GM21528 (cell line): ENCODE results near the gene HGFAC.
"Not testable (repeated sequence)": the region's sequence is repeated elsewhere in the genome, so short reads cannot be mapped to it uniquely, and the experiment has no call there.

Experiments used
- ATAC-seq: cut with Tn5 transposase; IDR thresholded peaks from one replicate; pipeline ENCODE4 v1.9.1; 2021; ENCODE audit warnings: mild to moderate bottlenecking, moderate library complexity; ENCODE audit not compliant: unreplicated experiment, low FRiP score

Gene HGFAC

GRCh38 chr4:3410401-3411135 lies 31.2 kb upstream of the HGFAC start:
- no peak for ATAC-seq

- not testable (repeated sequence) for ATAC-seq
Observed at GRCh38 chr4:3411190-3411589, 30.6 kb upstream of the HGFAC start.

- no peak for ATAC-seq
Observed at GRCh38 chr4:3411676-3412075, 30.1 kb upstream of the HGFAC start.

GRCh38 chr4:3412257-3413020 lies 29.3 kb upstream of the HGFAC start:
- no peak for ATAC-seq

- ATAC-seq, result no peak
Observed at GRCh38 chr4:3413217-3413671, 28.5 kb upstream of the HGFAC start.

GRCh38 chr4:3413675-3414420 lies 27.9 kb upstream of the HGFAC start:
- ATAC-seq, result no peak

- no peak for ATAC-seq
Observed at GRCh38 chr4:3414421-3415279, 27.1 kb upstream of the HGFAC start.

GRCh38 chr4:3415471-3416141 lies 26.2 kb upstream of the HGFAC start:
- ATAC-seq, result no peak

- ATAC-seq, result no peak
Observed at GRCh38 chr4:3416270-3416669, 25.5 kb upstream of the HGFAC start.

GRCh38 chr4:3416821-3417221 lies 24.9 kb upstream of the HGFAC start:
- ATAC-seq, result no peak

GRCh38 chr4:3417448-3417847 lies 24.3 kb upstream of the HGFAC start:
- ATAC-seq, result no peak

GRCh38 chr4:3418029-3418762 lies 23.6 kb upstream of the HGFAC start:
- no peak for ATAC-seq

GRCh38 chr4:3419836-3420605 lies 21.7 kb upstream of the HGFAC start:
- ATAC-seq, result no peak

GRCh38 chr4:3420606-3420955 lies 21.2 kb upstream of the HGFAC start:
- no peak for ATAC-seq

GRCh38 chr4:3420956-3421355 lies 20.8 kb upstream of the HGFAC start:
- ATAC-seq, result no peak

- ATAC-seq, result no peak
Observed at GRCh38 chr4:3421470-3421869, 20.3 kb upstream of the HGFAC start.

GRCh38 chr4:3422241-3422801 lies 19.4 kb upstream of the HGFAC start:
- ATAC-seq, result no peak

- no peak for ATAC-seq
Observed at GRCh38 chr4:3422808-3423297, 18.9 kb upstream of the HGFAC start.
